Activated CD4-positive, alpha-beta T cell treated with anti-CD3 and anti-CD28 coated beads, Interleukin-10, Interleukin-2, amounts not matched to agents 100 ng/mL and 50 ng/mL, durations not matched to agents 16 hours and 8 hours (primary cell): Measurements from ENCODE around the gene ANP32A.
"Not testable (repeated sequence)": the region's sequence is repeated elsewhere in the genome, so short reads cannot be mapped to it uniquely, and the experiment has no call there.

ENCODE experiments used
- DNase-seq: peaks from one replicate; pipeline ENCODE4 v3.0.0-alpha.2; 2020

ANP32A gene

DNA sequence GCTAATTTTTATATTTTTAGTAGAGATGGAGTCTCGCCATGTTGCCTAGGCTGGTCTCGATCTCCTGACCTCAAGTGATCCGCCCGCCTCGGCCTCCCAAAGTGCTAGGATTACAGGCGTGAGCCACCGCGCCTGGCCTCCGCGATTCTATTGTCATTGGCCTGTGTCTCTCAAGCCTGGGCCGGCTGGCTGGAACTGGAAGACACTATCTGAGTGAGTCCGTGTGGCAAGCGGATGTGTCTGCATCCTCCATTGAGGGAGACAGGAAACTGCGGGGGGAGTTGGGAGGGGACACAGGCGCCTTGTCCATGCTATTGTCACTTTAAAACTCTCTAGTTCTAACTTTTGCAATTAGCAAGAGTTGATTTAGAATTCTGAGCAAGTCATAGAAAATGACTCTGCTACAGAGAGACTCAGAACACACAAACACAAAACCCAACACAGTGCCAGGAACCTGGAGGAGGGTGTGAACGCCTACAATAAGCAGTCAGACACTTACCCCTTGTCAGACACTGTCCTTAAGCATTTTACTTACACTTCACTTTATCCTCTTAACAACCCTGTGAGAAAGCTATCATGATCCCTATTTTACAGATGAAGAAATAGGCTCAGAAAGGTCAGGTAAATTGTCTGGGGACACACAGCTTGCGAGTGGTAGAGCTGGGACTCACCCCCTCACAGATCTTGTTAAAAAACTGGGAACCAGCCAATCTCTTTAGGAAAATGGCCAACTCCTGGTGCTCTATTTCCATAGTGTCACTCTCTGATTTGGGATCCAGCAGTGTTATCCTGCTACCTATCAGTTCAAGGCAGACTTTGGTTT lies 38.7 kb downstream of the ANP32A start:
- DNase-seq = peak; percentile 44

GRCh38 chr15:68781217-68781616 lies 39.5 kb downstream of the ANP32A start:
- no peak for DNase-seq

GRCh38 chr15:68778876-68779275 lies 41.8 kb downstream of the ANP32A start:
- no peak for DNase-seq

DNA sequence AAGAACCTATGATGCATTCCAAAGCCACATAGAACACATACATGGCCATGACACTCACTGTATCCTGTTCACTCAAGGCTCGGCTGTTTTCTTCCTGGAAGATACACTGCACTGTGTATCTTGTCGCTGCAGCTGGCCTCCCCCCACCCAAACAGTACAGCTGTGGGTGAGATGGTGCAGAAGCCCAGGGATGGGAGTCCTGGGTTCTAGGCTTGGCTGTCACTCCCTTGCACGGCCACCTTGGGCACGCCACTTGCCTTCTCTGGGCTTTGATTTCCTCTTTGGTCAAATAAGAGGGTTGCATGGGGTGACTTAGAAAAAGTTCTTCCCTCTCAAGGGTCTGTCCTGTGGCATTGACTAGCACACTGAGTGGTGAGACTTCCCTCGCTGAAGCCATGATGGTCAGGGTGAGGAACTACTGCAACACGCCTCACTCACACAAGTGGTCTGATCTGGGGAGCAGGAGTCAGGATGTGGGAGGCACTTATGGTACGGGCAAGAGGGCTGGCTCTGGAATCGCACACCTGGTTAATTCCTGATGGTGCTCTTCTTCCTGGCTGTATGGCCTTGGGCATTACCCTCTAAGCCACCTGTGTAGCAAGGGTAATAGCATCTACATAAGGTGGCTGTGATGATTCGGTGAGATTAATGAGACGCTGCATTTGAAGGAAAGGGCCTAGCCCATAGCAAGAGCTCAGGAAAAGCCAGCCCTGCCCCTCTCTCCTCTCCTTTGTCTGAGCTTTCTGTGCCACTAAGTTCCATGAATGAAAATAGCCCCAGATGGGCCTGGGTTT lies 44.0 kb downstream of the ANP32A start:
- DNase-seq = no peak

DNA sequence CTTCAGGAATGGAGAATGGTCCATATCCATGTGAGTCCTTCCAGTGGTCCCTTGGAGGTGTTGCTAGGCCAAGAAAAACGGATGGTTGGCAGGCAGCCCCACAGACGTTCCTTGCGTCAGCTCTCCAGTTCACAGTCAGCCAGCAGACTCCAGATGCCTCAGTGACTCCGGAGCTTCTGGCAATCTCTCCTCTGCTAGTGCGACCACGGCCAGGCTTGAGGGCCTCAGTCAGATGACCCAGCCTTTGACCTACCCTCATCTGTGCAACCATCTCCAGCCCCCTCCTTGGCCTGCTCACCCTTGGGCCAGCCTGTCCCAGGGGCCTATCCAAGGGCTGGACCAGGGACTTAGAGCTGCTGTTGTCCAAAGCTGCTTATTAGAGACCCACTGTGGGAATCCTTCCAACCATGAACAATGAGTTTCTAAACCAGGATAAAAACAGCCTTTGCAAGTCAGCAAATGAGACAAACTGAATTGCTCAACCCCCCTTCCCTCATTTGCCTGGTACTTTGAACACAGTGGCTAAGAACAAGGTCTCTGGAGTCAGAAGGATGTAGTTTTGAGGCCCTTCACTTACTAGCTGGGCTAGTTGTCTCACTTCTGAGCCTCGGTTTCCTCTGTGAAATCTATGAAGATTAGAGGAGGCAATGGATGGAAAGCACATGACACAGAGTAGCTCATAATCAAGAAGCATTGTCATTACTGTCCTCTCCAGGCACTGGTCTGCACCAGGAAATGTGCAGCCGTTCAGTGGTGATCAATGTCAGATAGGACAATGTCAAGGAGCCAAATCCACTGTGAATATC lies 44.8 kb downstream of the ANP32A start:
- no peak for DNase-seq

GRCh38 chr15:68775236-68775577 lies 45.5 kb downstream of the ANP32A start:
- DNase-seq = no peak

DNA sequence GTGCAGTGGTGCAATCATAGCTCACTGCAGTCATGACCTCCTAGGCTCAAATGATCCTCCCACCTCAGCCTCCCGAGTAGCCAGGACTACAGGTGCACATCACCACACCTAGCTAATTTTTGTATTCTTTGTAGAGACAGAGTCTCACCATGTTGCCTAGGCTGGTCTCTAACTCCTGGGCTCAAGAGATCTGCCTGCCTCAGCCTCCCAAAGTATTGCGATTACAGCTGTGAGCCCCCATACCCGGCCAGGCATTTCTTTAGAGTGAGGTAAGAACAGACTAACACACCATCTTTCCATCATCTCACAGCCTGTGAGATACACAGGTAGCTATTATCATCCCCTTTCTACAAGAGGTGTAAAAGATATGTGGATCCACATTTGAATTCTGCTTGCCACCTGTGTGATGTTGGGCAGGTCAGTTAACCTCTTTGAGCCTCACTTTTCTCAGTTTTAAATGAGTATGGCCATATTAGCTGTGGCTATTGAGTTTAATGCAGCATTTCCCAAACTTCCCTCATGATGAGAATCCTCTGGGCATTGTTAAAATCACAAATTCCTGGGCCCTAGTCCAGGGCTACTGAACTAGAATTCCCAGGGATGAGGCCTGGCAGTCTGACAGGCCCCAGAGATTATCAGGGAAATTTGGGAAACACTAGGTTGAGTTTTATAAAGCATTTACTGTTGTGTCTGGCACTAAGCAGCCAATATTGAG lies 46.0 kb downstream of the ANP32A start:
- DNase-seq = no peak

DNA sequence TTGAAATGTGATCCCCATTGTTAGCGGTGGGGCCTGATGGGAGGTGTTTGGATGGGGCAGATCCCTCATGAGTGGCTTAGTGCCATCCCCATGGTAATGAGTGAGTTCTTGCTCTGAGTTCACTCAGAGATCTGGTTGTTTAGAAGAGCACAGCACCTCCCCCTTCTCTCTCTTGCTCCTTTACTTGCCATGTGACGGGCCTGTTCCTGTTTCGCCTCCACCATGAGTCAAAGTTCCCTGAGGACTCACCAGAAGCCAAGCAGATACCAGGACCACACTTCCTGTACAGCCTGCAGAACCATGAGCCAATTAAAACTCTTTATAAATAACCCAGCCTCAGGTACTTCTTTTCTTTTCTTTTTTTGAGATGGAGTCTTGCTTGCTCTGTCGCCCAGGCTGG lies 46.6 kb downstream of the ANP32A start:
- DNase-seq = no peak

GRCh38 chr15:68773036-68773435 lies 47.7 kb downstream of the ANP32A start:
- no peak for DNase-seq

- DNase-seq = no peak
Observed at GRCh38 chr15:68770216-68770615, 50.5 kb downstream of the ANP32A start.

DNA sequence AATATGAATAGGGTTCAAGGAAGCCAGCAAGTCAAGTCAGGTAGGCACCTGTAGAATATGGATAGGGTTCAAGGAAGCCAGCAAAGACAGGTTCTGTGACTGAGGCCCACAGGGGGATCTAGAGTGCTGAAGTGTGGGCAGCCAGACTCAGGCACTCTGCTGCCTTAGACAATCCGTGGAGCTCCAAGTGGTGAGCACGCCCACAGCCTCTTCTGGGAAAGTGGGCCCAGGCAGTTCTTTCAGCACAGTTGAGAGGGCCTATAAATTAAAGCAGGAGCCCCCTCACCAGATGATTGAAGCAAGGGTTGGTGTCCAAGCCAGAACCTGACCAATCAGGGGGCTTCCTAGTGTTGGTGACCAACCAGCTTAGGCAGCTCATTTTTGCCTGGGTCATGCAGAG lies 51.0 kb downstream of the ANP32A start:
- DNase-seq = no peak

- no peak for DNase-seq
Observed at GRCh38 chr15:68768321-68768720, 52.4 kb downstream of the ANP32A start.

DNA sequence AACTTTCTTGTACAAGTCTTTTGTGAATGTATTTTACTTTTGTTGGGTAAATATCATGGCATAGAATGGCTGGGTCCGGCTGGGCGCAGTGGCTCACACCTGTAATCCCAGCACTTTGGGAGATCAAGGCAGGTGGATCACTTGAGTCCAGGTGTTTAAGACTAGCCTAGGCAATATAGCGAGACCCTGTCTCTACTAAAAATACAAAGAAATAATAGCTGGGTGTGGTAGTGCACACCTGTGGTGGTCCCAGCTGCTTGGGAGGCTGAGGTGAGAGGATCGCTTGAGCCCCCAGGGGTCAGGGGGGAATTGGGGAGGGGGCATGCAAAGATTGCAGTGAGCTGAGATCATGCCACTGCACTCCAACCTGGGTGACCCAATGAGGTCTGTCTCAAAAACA lies 52.9 kb downstream of the ANP32A start:
- DNase-seq = no peak

DNA sequence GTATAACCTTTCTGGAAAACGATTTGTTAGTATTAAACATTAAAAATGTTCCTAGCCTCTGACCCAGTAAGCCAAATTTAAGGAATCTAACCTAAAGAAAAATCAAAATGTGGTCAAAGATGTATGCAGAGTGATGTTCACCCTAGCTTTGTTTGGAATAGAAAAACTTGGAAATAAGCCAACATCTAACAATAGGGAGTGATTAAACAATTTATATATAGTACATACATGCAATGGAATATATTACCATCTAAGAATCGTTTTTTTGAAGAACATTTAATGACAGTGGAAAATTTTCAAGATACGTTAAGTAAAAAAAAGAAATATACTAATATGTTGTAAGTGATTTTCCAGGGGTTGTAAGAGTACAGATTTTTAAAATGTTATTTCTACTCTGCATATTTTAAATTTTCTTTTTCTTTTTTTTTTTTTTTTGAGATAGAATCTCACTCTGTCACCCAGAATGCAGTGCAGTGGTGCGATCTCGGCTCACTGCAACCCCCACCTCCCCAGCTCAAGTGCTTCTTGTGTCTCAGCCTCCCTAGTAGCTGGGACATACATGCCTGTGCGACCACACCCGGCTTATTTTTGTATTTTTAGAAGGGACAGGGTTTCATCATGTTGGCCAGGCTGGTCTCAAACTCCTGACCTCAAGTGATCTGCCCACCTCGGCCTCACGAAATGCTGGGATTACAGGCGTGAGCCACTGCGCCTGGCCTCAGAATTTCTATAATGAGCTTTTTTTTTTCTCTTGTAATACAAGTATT lies 54.9 kb downstream of the ANP32A start:
- no peak for DNase-seq

DNA sequence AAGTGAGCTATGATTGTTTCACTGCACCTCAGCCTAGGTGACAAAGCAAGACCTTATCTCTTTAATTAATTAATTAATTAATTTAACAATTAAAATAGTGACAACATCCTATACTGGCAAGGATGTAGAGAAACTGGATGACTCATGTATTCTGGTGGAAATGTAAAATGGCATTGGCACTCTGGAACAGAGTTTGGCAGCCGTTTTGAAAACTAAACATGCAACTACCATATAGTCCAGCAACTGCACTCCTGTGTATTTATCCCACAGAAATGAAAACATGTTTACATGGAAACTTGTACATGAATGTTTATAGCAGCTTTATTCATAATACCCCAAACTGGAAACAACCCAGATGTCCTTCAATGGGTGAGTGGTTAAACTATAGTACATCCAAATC lies 56.6 kb downstream of the ANP32A start:
- DNase-seq = no peak

GRCh38 chr15:68763063-68763462 lies 57.6 kb downstream of the ANP32A start:
- no peak for DNase-seq

GRCh38 chr15:68759982-68760579 lies 60.6 kb downstream of the ANP32A start:
- DNase-seq = not testable (repeated sequence)

DNA sequence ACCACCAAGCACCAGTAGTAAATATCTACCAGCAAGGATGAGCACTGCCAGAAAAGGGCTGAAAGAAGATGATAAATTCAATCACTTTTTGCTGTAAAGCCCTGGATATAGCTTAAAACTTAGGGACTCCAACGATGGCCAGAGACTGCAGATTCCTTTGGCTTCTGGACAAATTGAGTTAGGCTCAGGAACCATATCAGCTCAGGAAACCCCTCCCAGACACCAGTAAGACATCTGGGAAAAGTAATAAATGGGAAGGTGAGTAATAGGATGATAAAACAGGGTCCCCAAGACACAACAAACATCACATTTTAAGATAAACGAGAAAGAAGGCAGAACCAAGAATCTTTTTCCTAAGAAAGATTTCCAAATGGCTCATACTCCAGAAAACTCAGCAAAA lies 65.0 kb downstream of the ANP32A start:
- no peak for DNase-seq

- DNase-seq = no peak
Observed at GRCh38 chr15:68751622-68752021, 69.1 kb downstream of the ANP32A start.

DNA sequence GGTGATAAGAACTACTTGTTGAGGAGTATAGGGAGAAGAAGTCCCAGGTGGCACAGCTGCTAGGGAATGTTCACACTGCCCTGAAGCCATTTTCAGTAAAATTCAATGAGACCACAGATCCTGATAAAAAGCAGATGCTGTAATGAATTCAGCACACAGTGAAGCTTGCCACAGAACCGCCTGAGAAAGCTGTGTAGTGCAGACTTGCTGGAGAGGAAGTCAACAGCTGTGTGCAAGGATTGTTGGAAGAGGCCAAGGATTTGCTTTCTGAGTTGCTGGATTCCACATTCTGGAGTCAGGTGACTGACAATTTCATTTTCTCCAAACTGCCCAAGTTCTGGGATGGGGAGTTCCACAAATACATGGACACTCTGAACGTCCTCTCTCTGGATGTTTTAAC lies 70.9 kb downstream of the ANP32A start:
- no peak for DNase-seq

DNA sequence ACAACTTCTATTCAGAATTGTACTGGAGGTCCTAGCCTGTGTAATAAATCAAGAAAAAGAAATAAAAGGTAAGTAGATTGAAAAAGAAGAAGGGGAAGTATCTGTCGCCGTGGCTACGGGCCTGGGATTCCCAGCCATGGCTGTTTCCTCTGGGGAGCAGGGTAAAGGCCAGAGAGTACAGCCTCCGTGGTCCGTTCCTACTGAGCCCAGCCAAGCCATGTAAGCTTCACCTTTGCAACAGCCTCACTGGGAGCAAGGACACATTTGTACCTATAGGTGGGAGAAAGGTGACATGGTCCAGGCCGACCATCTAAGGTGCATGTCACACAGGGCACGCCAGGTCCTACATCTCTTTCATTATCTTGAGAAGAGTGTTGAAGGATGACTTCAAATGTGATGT lies 71.3 kb downstream of the ANP32A start:
- DNase-seq = no peak

DNA sequence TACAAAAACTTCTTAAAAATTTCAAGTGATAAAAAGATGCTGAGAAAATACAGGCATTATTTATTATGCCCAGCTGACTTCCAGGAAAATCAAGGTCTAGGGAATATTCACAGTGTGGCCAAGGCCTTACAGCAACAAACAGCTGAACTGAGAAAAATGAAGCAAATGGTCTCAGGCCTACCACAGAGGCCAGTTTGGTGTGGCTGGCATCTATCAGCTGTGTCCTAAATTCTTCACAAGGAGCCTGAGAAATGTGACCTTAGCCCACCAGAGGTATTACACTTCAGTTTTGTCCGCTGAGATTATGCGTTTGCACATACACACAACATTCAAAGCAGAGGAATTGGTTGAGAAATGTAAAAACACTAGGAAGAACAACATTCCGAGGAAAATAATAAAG lies 77.4 kb downstream of the ANP32A start:
- no peak for DNase-seq
